ENCODE results near the gene ATP23.

DNA sequence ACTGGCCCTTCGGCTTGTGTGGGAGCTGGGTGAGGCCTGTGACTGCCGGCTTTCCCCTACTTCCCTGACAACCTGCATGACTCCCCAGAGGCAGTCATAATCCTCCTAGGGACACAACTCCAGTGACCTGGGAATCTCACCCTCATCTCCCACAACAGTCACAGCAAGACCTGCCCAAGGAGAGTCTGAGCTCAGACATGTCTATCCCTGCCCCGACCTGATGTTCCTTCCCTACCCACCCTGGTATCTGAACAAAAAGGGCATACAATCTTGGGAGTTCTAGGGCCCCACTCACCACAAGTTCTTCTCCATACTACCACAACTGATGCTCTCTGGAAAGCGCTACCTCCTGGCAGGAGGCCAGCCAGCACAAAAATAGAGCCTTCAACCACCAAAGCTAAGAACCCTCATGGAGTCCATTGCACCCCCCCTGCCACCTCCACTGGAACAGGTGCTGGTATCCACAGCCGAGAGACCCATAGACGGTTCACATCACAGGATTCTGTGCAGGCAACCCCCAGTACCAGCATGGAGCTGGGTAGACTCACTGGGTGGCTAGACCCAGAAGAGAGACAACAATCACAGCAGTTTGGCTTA is 16.8 kb downstream of the ATP23 start:
- TF ChIP-seq POLR2A (IDR thresholded peaks at IDR 0.05), result no peak
- no peak for TF ChIP-seq CTCF (IDR thresholded peaks at IDR 0.05)
